MM.1S (cell line): Measurements from ENCODE around the gene PRCC.

ENCODE experiments used
- DNase-seq: peaks from one replicate; pipeline ENCODE4 v3.0.0-alpha.2; 2015
- H2AFZ ChIP-seq: fragments of 300-600 bp; sonication (generic); 2 replicates; pipeline ENCODE4 v1.6.0; 2016; ENCODE audit warnings: antibody characterized with exemption, low read length
- H3F3A ChIP-seq: fragments of 300-600 bp; sonication (generic); 2 replicates; pipeline ENCODE4 v1.6.1; 2016; ENCODE audit warnings: mild to moderate bottlenecking, antibody characterized with exemption, low read length, moderate library complexity, mixed read lengths; ENCODE audit not compliant: insufficient read depth
- H3K27ac ChIP-seq: fragments of 300-600 bp; sonication (generic); 2 replicates; pipeline ENCODE4 v1.5.1; 2016; ENCODE audit warnings: mild to moderate bottlenecking, low read length
- H3K27me3 ChIP-seq: fragments of 300-600 bp; sonication (generic); replicated peaks from 2 replicates; pipeline ENCODE4 v1.6.0; 2016; ENCODE audit warnings: low read length; ENCODE audit not compliant: insufficient read depth
- H3K36me3 ChIP-seq: fragments of 300-600 bp; sonication (generic); replicated peaks from 2 replicates; pipeline ENCODE4 v1.6.1; 2016; ENCODE audit warnings: mild to moderate bottlenecking, low read length, mixed read lengths; ENCODE audit not compliant: insufficient read depth
- H3K4me1 ChIP-seq: fragments of 300-600 bp; sonication (generic); 2 replicates; pipeline ENCODE4 v1.6.1; 2016; ENCODE audit warnings: low read length, mixed read lengths
- H3K4me2 ChIP-seq: fragments of 300-600 bp; sonication (generic); 2 replicates; pipeline ENCODE4 v1.6.0; 2016; ENCODE audit warnings: low read depth, low read length
- H3K4me3 ChIP-seq: fragments of 300-600 bp; sonication (generic); 2 replicates; pipeline ENCODE4 v1.5.1; 2016; ENCODE audit warnings: low read length, mixed read lengths
- H3K79me2 ChIP-seq: fragments of 300-600 bp; sonication (generic); 2 replicates; pipeline ENCODE4 v1.6.1; 2016; ENCODE audit warnings: mixed run types, low read length, mixed read lengths
- H3K9ac ChIP-seq: fragments of 300-600 bp; sonication (generic); 2 replicates; pipeline ENCODE4 v1.6.1; 2016; ENCODE audit warnings: low read length, mixed read lengths
- H3K9me2 ChIP-seq: fragments of 300-600 bp; sonication (generic); replicated peaks from 2 replicates; pipeline ENCODE4 v1.6.1; 2016; ENCODE audit warnings: mild to moderate bottlenecking, low read length, mixed read lengths; ENCODE audit not compliant: insufficient read depth
- H3K9me3 ChIP-seq: fragments of 300-600 bp; sonication (generic); replicated peaks from 2 replicates; pipeline ENCODE4 v1.6.1; 2016; ENCODE audit warnings: mild to moderate bottlenecking, low read length, mixed read lengths; ENCODE audit not compliant: insufficient read depth
- H4K20me1 ChIP-seq: fragments of 300-600 bp; sonication (generic); 2 replicates; pipeline ENCODE4 v1.6.1; 2016; ENCODE audit warnings: mild to moderate bottlenecking, low read length, moderate library complexity, mixed read lengths; ENCODE audit not compliant: insufficient read depth
- CTCF ChIP-seq: fragments of 300-600 bp; sonication (generic); IDR thresholded peaks from 2 replicates; pipeline ENCODE4 v1.5.1; 2016; ENCODE audit warnings: antibody characterized with exemption, low read length, mixed read lengths
- EZH2 ChIP-seq: fragments of 300-600 bp; sonication (generic); optimal IDR thresholded peaks from 2 replicates; pipeline ENCODE3; 2017; ENCODE audit warnings: low read depth, mild to moderate bottlenecking, antibody characterized with exemption, low read length, mixed read lengths
- EZH2phosphoT487 ChIP-seq: fragments of 300-600 bp; sonication (generic); IDR thresholded peaks from 2 replicates; pipeline ENCODE4 v1.6.1; 2018; ENCODE audit warnings: antibody characterized with exemption, low read length

Gene PRCC

GRCh38 chr1:156844638-156845037 is 77.3 kb downstream of the PRCC start:
- Histone ChIP-seq H3K4me1 (no peaks in the 10 kb centered on the region), H3K4me2 (0 out of 2 replicates have a peak overlapping the region, but pooled peaks have one; percentile 17), H3K36me3 (no peaks in the 10 kb centered on the region), H3K4me3 (no peak overlapping the region), H3K27ac (no peak overlapping the region), H3K79me2 (no peaks in the 10 kb centered on the region), H3K9me2 (no peaks in the 10 kb centered on the region), H3K9ac (no peak overlapping the region), H2AFZ (no peak overlapping the region), H4K20me1 (no peaks in the 10 kb centered on the region), H3F3A (no peaks in the 10 kb centered on the region), H3K9me3 (no peaks in the 10 kb centered on the region), H3K27me3 (peaks cover 69% of the 10 kb centered on the region)
- DNase-seq: no peak
- no peak for TF ChIP-seq EZH2
- no peak for TF ChIP-seq CTCF
- no peak for TF ChIP-seq EZH2phosphoT487

- H3K27ac ChIP-seq: no peak overlapping the region
- H3K9me2 ChIP-seq: no peaks in the 10 kb centered on the region
- no peaks in the 10 kb centered on the region for H3K79me2 ChIP-seq
- no peak overlapping the region for H2AFZ ChIP-seq
- no peaks in the 10 kb centered on the region for H4K20me1 ChIP-seq
- no peak overlapping the region for H3K9ac ChIP-seq
- TF ChIP-seq EZH2phosphoT487 (no peak), CTCF (no peak)
- no peaks in the 10 kb centered on the region for H3K4me1 ChIP-seq
- no peaks in the 10 kb centered on the region for H3K36me3 ChIP-seq
- H3K27me3 ChIP-seq: peaks cover 68% of the 10 kb centered on the region
- H3K9me3 ChIP-seq: no peaks in the 10 kb centered on the region
- H3K4me2 ChIP-seq: peak overlapping the region; percentile 17; the same call in 1 of the 2 replicates
- no peak overlapping the region for H3K4me3 ChIP-seq
- DNase-seq: no peak
- H3F3A ChIP-seq: no peaks in the 10 kb centered on the region
These were observed 78.0 kb downstream of the PRCC start for GRCh38 chr1:156845055-156845952.

- Histone ChIP-seq H3K36me3 (no peaks in the 10 kb centered on the region), H2AFZ (no peak overlapping the region), H4K20me1 (no peaks in the 10 kb centered on the region), H3K9me3 (no peaks in the 10 kb centered on the region), H3K79me2 (no peaks in the 10 kb centered on the region), H3K4me1 (no peaks in the 10 kb centered on the region), H3K27me3 (peaks cover 62% of the 10 kb centered on the region), H3K4me3 (no peak overlapping the region), H3K9me2 (no peaks in the 10 kb centered on the region), H3K9ac (no peak overlapping the region), H3K4me2 (no peak overlapping the region), H3F3A (no peaks in the 10 kb centered on the region), H3K27ac (no peak overlapping the region)
- TF ChIP-seq CTCF (no peak), EZH2 (no peak), EZH2phosphoT487 (no peak)
- DNase-seq: no peak
These were observed 78.7 kb downstream of the PRCC start for GRCh38 chr1:156845953-156846545.
